Sigmoid colon (tissue), 7 donors: ENCODE results near the gene PRAMEF12. TPM values are rescaled to one million over a fixed set of nuclear protein-coding genes. Genes with fewer than 3 reads are reported as not detected.
"Not testable (repeated sequence)": the region's sequence is repeated elsewhere in the genome, so short reads cannot be mapped to it uniquely, and the experiment has no call there.

Source experiments
- DNase-seq: peaks from one replicate; pipeline ENCODE4 v3.0.0-alpha.2; 2019
- H3K27ac ChIP-seq, 4 donors: fragments of 200-600 bp; sonication (generic); one replicate each; pipeline ENCODE4 v1.5.1; 2016 to 2019; ENCODE audit warnings: mild to moderate bottlenecking in 1 of 4
- H3K27me3 ChIP-seq, 3 donors: fragments of 200-600 bp; sonication (generic); one replicate each; pipeline ENCODE4 v1.5.1; 2019; ENCODE audit warnings: mild to moderate bottlenecking in 1 of 3
- H3K36me3 ChIP-seq, 4 donors: fragments of 200-600 bp; sonication (generic); one replicate each; pipeline ENCODE4 v1.5.1; 2016 to 2019
- H3K4me1 ChIP-seq, 4 donors: fragments of 200-600 bp; sonication (generic); one replicate each; pipeline ENCODE4 v1.5.1; 2017 to 2019
- H3K4me3 ChIP-seq, 4 donors: fragments of 200-600 bp; sonication (generic); one replicate each; pipeline ENCODE4 v1.5.1; 2017 to 2019; ENCODE audit warnings: mild to moderate bottlenecking in 2 of 4, moderate library complexity in 1 of 4
- H3K9me3 ChIP-seq, 4 donors: fragments of 200-600 bp in 3 of 4; sonication (generic) in 3 of 4; one replicate each; pipeline versions ENCODE4 v1.5.1 to v1.6.1; 2013 to 2019
- CTCF ChIP-seq, 4 experiments: fragments of 450-650 bp in 3 of 4; fragments of 200-600 bp in 1 of 4; IDR thresholded peaks; one replicate each; pipeline ENCODE4 v1.5.1; 2016 to 2019; ENCODE audit warnings: antibody characterized with exemption in 4 of 4, mild to moderate bottlenecking in 3 of 4, moderate library complexity in 2 of 4
- EP300 ChIP-seq, 4 donors: sonication (generic); formaldehyde crosslinking; IDR thresholded peaks; one replicate each; pipeline ENCODE4 v1.6.1; 2017; ENCODE audit warnings: antibody characterized with exemption in 4 of 4
- POLR2A ChIP-seq, 2 donors: fragments of 450-650 bp; IDR thresholded peaks; one replicate each; pipeline ENCODE4 v1.6.1; 2016; ENCODE audit warnings: antibody characterized with exemption in 2 of 2, mild to moderate bottlenecking in 2 of 2, moderate library complexity in 2 of 2
- POLR2AphosphoS5 ChIP-seq, 4 donors: sonication (generic); formaldehyde crosslinking; IDR thresholded peaks; one replicate each; pipeline ENCODE4 v1.6.1; 2017; ENCODE audit warnings: antibody characterized with exemption in 4 of 4
- WGBS, 2 donors: extraction: QIAGEN DNeasy Blood & Tissue Kit; methylation state at CpG; one replicate each; pipeline ENCODE4 v1.1.7; 2013; 5-methylcytosine and 5-hydroxymethylcytosine counted together
- intact Hi-C: fragments of 100-400 bp; cut with DNase I; formaldehyde crosslinking; loops from one replicate; pipeline ENCODE4 v1.15.1; 2023
- polyA plus RNA-seq, 3 donors: library from polyadenylated mRNA; stranded (reverse); fragments of 200-250 nt; gene quantifications; one replicate each; pipeline ENCODE4 v1.2.3, GENCODE V29; 2013
- total RNA-seq, 4 donors: library from RNA; depleted of rRNA; stranded (reverse); fragments of >200 nt; gene quantifications; one replicate each; pipeline ENCODE4 v1.1.0, GENCODE V29; 2016
- donor health status: healthy with polysubstance abuse.
- donor health status: Bipolar disorder and iron deficiency.
- donor health status: healthy.

Gene PRAMEF12
- total and polyA plus RNA-seq, 7 donors, result not detected

DNA sequence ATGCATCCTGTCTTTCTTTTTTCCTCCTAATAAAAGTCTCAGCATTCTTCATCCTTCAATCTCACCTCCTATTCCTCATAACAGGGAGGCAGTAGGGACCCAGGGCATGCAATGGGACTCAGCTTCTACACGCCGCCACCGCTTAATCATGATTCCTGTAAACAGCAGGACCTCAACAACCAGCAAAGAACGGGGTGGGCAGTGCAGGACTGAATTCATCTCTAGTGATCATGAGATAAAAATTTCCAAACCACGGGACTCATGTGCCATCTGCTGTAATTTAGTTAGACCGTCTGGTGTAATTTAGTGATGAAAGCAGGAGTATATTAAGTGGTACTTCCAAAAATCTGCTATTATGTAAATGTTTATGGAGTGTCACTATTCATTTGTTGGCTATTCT, 5.4 kb downstream of the PRAMEF12 start:
- Histone ChIP-seq H3K4me1 (no peaks in the 10 kb centered on the region), H3K27ac (no peak overlapping the region), H3K27me3 (no peaks in the 10 kb centered on the region), H3K9me3 (no peaks in the 10 kb centered on the region), H3K4me3 (no peak overlapping the region), H3K36me3 (no peaks in the 10 kb centered on the region)
- no peak for DNase-seq
- 68 to 86% methylated on average over 6 of the region's 6 CpGs for WGBS, 2 donors
- intact Hi-C loops, result no loop called here
- TF ChIP-seq CTCF (IDR thresholded peaks at IDR 0.05) (no peak), EP300 (IDR thresholded peaks at IDR 0.05) (no peak), POLR2A (IDR thresholded peaks at IDR 0.05) (no peak), POLR2AphosphoS5 (IDR thresholded peaks at IDR 0.05) (no peak)

GRCh38 chr1:12781488-12781887, 8.0 kb downstream of the PRAMEF12 start:
- H3K27me3 ChIP-seq, H3K27ac ChIP-seq, H3K4me1 ChIP-seq, H3K36me3 ChIP-seq, H3K9me3 ChIP-seq, H3K4me3 ChIP-seq, intact Hi-C loops, DNase-seq: not testable (repeated sequence)
- 80 to 82% methylated on average over 5 of the region's 5 CpGs for WGBS, 2 donors

- H3K27ac ChIP-seq, H3K36me3 ChIP-seq, H3K27me3 ChIP-seq, intact Hi-C loops, DNase-seq, H3K4me1 ChIP-seq, H3K4me3 ChIP-seq: not testable (repeated sequence)
- H3K9me3 ChIP-seq, result peaks cover 0 to 12% (median 2%) of the 10 kb centered on the region in 4 donors
- WGBS, 2 donors, result 44% methylated on average over 6 of the region's 7 CpGs
Measured at GRCh38 chr1:12783783-12784182, 10.2 kb downstream of the PRAMEF12 start.

DNA sequence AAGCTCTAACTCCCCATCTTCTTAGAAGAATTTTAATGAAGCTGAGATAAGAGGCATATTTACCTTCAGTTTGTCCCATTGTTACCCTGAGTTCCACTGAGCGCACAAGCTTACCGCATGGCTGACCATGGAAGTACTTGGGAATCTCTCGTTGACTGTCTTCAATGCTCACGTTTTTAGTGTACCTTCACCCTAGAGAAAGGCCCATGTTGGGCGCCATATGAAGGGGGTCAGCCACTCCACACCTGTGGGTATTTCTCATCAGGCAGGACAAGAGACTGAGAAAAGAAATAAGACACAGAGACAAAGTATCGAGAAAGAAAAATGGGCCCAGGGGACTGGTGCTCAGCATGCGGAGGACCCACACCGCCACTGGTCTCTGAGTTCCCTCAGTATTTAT, 11.2 kb downstream of the PRAMEF12 start:
- H3K4me1 ChIP-seq, H3K27me3 ChIP-seq, DNase-seq, H3K36me3 ChIP-seq, H3K27ac ChIP-seq, intact Hi-C loops, H3K4me3 ChIP-seq: not testable (repeated sequence)
- 91 to 93% methylated on average over 7 of the region's 8 CpGs for WGBS, 2 donors
- H3K9me3 ChIP-seq, result peaks cover 0 to 12% (median 2%) of the 10 kb centered on the region in 4 donors

DNA sequence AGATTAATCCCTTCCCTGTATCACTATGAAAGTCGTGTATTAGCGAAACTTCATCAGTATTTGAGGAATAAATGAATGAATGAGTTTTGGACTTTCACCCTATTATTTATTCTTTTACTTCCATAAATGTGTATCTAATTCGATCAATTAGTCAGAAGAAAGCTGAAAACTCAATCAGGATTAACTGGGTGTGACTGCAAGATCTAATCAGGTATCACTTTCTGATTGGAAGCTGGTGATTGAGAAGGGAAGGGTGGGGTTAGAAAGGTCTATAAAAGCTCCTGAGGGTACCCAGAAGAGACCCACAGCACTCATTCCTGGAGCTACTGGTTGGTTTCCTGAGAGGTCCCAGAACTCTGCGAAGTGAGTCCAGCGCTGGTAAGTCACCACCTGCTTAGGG, 17.6 kb downstream of the PRAMEF12 start, which contains the start of gene PRAMEF1:
TSS of gene PRAMEF1 (plus strand) at position 301 of the 400 bp plus-strand sequence. CDS start 1,831 bp downstream, outside the sequence.
- H3K4me1 ChIP-seq, H3K27ac ChIP-seq, H3K27me3 ChIP-seq, H3K4me3 ChIP-seq, intact Hi-C loops, H3K9me3 ChIP-seq, H3K36me3 ChIP-seq, DNase-seq: not testable (repeated sequence)
- WGBS, 2 donors, result 76 to 79% methylated on average over 5 of the region's 5 CpGs

DNA sequence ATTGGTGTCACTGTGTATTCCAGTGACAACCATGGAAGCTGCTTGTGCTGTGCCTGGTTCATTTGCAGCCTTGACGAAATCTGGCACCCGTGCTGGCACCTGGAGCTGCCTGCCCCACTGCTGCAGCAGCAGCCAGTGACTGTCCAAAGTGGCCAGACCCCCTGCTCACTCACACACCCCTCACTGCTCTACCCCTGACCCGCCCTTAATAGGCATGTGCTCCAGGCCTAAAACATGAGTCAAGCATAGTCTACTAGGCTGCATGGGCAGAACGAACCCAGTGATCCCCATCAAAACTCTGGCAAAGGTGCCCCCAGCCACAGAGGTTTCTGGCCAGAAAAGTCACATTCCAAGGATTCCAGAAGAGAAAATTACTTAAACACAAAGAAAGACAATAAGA, 25.4 kb downstream of the PRAMEF12 start:
- H3K9me3 ChIP-seq, result no peaks in the 10 kb centered on the region
- no peak overlapping the region for H3K4me3 ChIP-seq
- H3K4me1 ChIP-seq, result no peaks in the 10 kb centered on the region
- 47 to 71% methylated on average over 4 of the region's 4 CpGs for WGBS, 2 donors
- no peak for DNase-seq
- TF ChIP-seq EP300 (IDR thresholded peaks at IDR 0.05) (no peak), POLR2A (IDR thresholded peaks at IDR 0.05) (no peak), POLR2AphosphoS5 (IDR thresholded peaks at IDR 0.05) (no peak), CTCF (IDR thresholded peaks at IDR 0.05) (no peak)
- H3K36me3 ChIP-seq, result no peaks in the 10 kb centered on the region
- no peaks in the 10 kb centered on the region for H3K27me3 ChIP-seq
- intact Hi-C loops, result no loop called here
- H3K27ac ChIP-seq, result no peak overlapping the region

GRCh38 chr1:12799730-12800129, 26.2 kb downstream of the PRAMEF12 start:
- WGBS, 2 donors, result 25 to 59% methylated on average over 2 of the region's 2 CpGs
- intact Hi-C loops, result no loop called here
- TF ChIP-seq CTCF (IDR thresholded peaks at IDR 0.05) (no peak), POLR2A (IDR thresholded peaks at IDR 0.05) (no peak), EP300 (IDR thresholded peaks at IDR 0.05) (no peak), POLR2AphosphoS5 (IDR thresholded peaks at IDR 0.05) (no peak)

More at GRCh38 chr1:12799730-12800129, 26.2 kb downstream of the PRAMEF12 start:
- DNase-seq, result no peak
- H3K27ac ChIP-seq, result no peak overlapping the region
- no peaks in the 10 kb centered on the region for H3K27me3 ChIP-seq
- no peaks in the 10 kb centered on the region for H3K36me3 ChIP-seq
- H3K4me1 ChIP-seq, result no peaks in the 10 kb centered on the region
- no peaks in the 10 kb centered on the region for H3K9me3 ChIP-seq
- no peak overlapping the region for H3K4me3 ChIP-seq
